GM23248 (cell line): ENCODE results near the gene BRINP3. TPM values are rescaled to one million over a fixed set of nuclear protein-coding genes. Genes with fewer than 3 reads are reported as not detected.

ENCODE experiments used
- DNase-seq: peaks from one replicate; pipeline ENCODE4 v3.0.0-alpha.2; 2015
- H2AFZ ChIP-seq: fragments of 200-600 bp; sonication (generic); 2 replicates; pipeline ENCODE4 v1.6.1; 2016; ENCODE audit warnings: antibody characterized with exemption
- H3F3A ChIP-seq: fragments of 200-600 bp; sonication (generic); 2 replicates; pipeline ENCODE4 v1.6.1; 2016; ENCODE audit warnings: mild to moderate bottlenecking, antibody characterized with exemption, mixed run types; ENCODE audit not compliant: insufficient read depth
- H3K27ac ChIP-seq: fragments of 200-600 bp; sonication (generic); 2 replicates; pipeline ENCODE4 v1.5.1; 2016; ENCODE audit warnings: mild to moderate bottlenecking
- H3K27me3 ChIP-seq: fragments of 200-600 bp; sonication (generic); replicated peaks from 2 replicates; pipeline ENCODE4 v1.6.1; 2016; ENCODE audit warnings: mild to moderate bottlenecking; ENCODE audit not compliant: insufficient read depth
- H3K36me3 ChIP-seq: fragments of 200-600 bp; sonication (generic); 2 replicates; pipeline ENCODE4 v1.6.1; 2016; ENCODE audit warnings: low read depth, mild to moderate bottlenecking
- H3K4me1 ChIP-seq: fragments of 200-600 bp; sonication (generic); 2 replicates; pipeline ENCODE4 v1.6.1; 2016; ENCODE audit warnings: mild to moderate bottlenecking; ENCODE audit not compliant: insufficient read depth
- H3K4me2 ChIP-seq: fragments of 200-600 bp; sonication (generic); one replicate; pipeline ENCODE4 v1.6.1; 2016; ENCODE audit warnings: mild to moderate bottlenecking; ENCODE audit not compliant: unreplicated experiment
- H3K4me3 ChIP-seq: fragments of 200-600 bp; sonication (generic); 2 replicates; pipeline ENCODE4 v1.5.1; 2016; ENCODE audit warnings: mild to moderate bottlenecking
- H3K79me2 ChIP-seq: fragments of 200-600 bp; sonication (generic); 2 replicates; pipeline ENCODE4 v1.6.1; 2016; ENCODE audit warnings: mild to moderate bottlenecking; ENCODE audit not compliant: insufficient read depth
- H3K9ac ChIP-seq: fragments of 200-600 bp; sonication (generic); 2 replicates; pipeline ENCODE4 v1.6.1; 2016; ENCODE audit warnings: mild to moderate bottlenecking
- H3K9me2 ChIP-seq: fragments of 200-600 bp; sonication (generic); 2 replicates; pipeline ENCODE4 v1.6.1; 2016; ENCODE audit warnings: mixed run types, mild to moderate bottlenecking, moderate library complexity; ENCODE audit not compliant: insufficient read depth
- H3K9me3 ChIP-seq: fragments of 200-600 bp; sonication (generic); one replicate; pipeline ENCODE4 v1.6.1; 2017; ENCODE audit warnings: low read depth
- H4K20me1 ChIP-seq: fragments of 200-600 bp; sonication (generic); 2 replicates; pipeline ENCODE4 v1.6.0; 2016; ENCODE audit not compliant: insufficient read depth
- EZH2 ChIP-seq: fragments of 200-600 bp; sonication (generic); IDR thresholded peaks from 2 replicates; pipeline ENCODE4 v1.6.1; 2018; ENCODE audit warnings: antibody characterized with exemption, mild to moderate bottlenecking; ENCODE audit not compliant: insufficient read depth, poor library complexity, severe bottlenecking
- EZH2phosphoT487 ChIP-seq: fragments of 200-600 bp; sonication (generic); IDR thresholded peaks from 2 replicates; pipeline ENCODE4 v1.6.1; 2018; ENCODE audit warnings: antibody characterized with exemption, moderate library complexity, mild to moderate bottlenecking, low read depth; ENCODE audit not compliant: insufficient read depth
- WGBS, 2 experiments: methylation state at CpG; one replicate each; pipeline ENCODE4 v1.1.6; 2015 to 2017; ENCODE audit warnings: low lambda C conversion rate in 2 of 2, low coverage in 1 of 2; ENCODE audit errors: missing lambda C conversion rate in 2 of 2; 5-methylcytosine and 5-hydroxymethylcytosine counted together
- in situ Hi-C: fragments of 300-500 bp; cut with MboI; formaldehyde crosslinking; loops from 2 replicates; pipeline ENCODE4 v1.15.0; 2020
- polyA plus RNA-seq: library from polyadenylated mRNA; unstranded; fragments of >200 nt; fragmentation: Nextera tagmentation; extraction: Ambion mirVana; gene quantifications from 2 replicates; pipeline ENCODE4 v1.2.1, GENCODE V29; 2016
- total RNA-seq: library from RNA; depleted of rRNA; stranded (reverse); fragments of >200 nt; shearing (Covaris generic); gene quantifications from 2 replicates; pipeline ENCODE4 v1.2.3, GENCODE V29; 2014

BRINP3 gene
- total and polyA plus RNA-seq, 2 experiments from 2014 or later: not detected

DNA sequence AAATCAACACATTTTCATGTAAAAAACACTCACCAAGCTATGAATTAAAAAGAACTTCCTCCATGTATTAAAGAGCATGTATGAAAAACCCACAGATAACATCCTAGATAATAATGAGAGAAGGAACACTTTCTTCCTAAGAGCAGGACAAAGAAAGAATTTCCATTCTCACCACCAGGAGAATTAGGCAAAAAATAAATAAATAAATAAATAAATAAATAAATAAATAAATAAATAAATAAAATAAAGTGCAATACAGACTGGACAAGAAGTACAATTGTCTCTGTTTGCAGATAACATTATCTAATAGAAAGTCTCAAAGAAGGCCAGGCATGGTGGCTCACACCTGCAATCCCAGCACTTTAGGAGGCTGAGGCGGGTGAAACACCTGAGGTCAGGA lies 218.2 kb downstream of the BRINP3 start:
- Histone ChIP-seq H3K9me3 (no peaks in the 10 kb centered on the region), H3F3A (no peaks in the 10 kb centered on the region), H3K9me2 (no peaks in the 10 kb centered on the region), H3K36me3 (no peaks in the 10 kb centered on the region), H3K4me2 (no peak overlapping the region), H3K4me1 (no peaks in the 10 kb centered on the region), H4K20me1 (no peaks in the 10 kb centered on the region), H3K4me3 (no peak overlapping the region), H3K27ac (no peak overlapping the region), H3K9ac (no peak overlapping the region), H2AFZ (no peak overlapping the region), H3K27me3 (no peaks in the 10 kb centered on the region), H3K79me2 (no peaks in the 10 kb centered on the region)
- DNase-seq: no peak
- in situ Hi-C loops: no loop called here
- TF ChIP-seq EZH2 (no peak), EZH2phosphoT487 (no peak)
- WGBS, 2 experiments: 32 to 34% methylated on average over 1 of the region's 1 CpG

- Histone ChIP-seq H3K4me2 (no peak overlapping the region), H3F3A (no peaks in the 10 kb centered on the region)
Observed at GRCh38 chr1:190258003-190258402, 219.7 kb downstream of the BRINP3 start.

DNA sequence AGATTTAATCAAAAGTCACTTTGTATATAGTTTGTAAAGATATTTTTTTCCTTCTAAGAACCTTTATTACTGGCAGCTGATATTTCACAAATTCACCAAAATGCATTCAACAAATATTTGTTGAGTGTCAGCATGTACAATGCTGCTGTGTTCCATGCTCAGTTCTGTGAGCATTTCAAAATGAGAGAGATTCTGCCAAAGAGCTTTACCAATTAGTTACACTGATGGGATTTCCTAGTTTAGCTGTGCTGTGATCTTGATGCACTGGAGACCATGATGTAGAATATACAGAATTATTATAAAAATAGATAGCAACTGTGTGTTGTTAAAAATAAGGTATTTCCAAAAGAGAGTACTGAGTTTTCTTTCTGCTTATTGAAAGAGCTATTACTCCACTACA lies 225.6 kb downstream of the BRINP3 start:
- TF ChIP-seq EZH2phosphoT487 (no peak), EZH2 (no peak)
- Histone ChIP-seq H3K27me3 (no peaks in the 10 kb centered on the region), H4K20me1 (no peaks in the 10 kb centered on the region), H3K36me3 (no peaks in the 10 kb centered on the region), H3K9ac (no peak overlapping the region), H3K4me3 (no peak overlapping the region), H3K27ac (no peak overlapping the region), H3F3A (no peaks in the 10 kb centered on the region), H3K9me2 (no peaks in the 10 kb centered on the region), H3K4me2 (no peak overlapping the region), H2AFZ (no peak overlapping the region), H3K9me3 (no peaks in the 10 kb centered on the region), H3K79me2 (no peaks in the 10 kb centered on the region), H3K4me1 (no peaks in the 10 kb centered on the region)
- no peak for DNase-seq
- in situ Hi-C loops: no loop called here

More at GRCh38 chr1:190258003-190258402, 219.7 kb downstream of the BRINP3 start:
- no peaks in the 10 kb centered on the region for H3K9me2 ChIP-seq
- no peak overlapping the region for H3K4me3 ChIP-seq
- H3K4me1 ChIP-seq: no peaks in the 10 kb centered on the region
- H3K36me3 ChIP-seq: no peaks in the 10 kb centered on the region
- in situ Hi-C loops: no loop called here
- no peak overlapping the region for H3K9ac ChIP-seq
- TF ChIP-seq EZH2 (no peak), EZH2phosphoT487 (no peak)
- H4K20me1 ChIP-seq: no peaks in the 10 kb centered on the region
- DNase-seq: no peak
- WGBS, 2 experiments: 14 to 15% methylated on average over 6 of the region's 6 CpGs
- H3K27ac ChIP-seq: no peak overlapping the region
- no peaks in the 10 kb centered on the region for H3K27me3 ChIP-seq
- H3K79me2 ChIP-seq: no peaks in the 10 kb centered on the region
- no peaks in the 10 kb centered on the region for H3K9me3 ChIP-seq
- no peak overlapping the region for H2AFZ ChIP-seq

- H3K79me2 ChIP-seq: no peaks in the 10 kb centered on the region
- no peaks in the 10 kb centered on the region for H3K9me3 ChIP-seq
- H3K4me2 ChIP-seq: no peak overlapping the region
- no peaks in the 10 kb centered on the region for H3K9me2 ChIP-seq
- WGBS, 2 experiments: 55 to 60% methylated on average over 2 of the region's 2 CpGs
- H3K36me3 ChIP-seq: no peaks in the 10 kb centered on the region
- no peaks in the 10 kb centered on the region for H3K4me1 ChIP-seq
- no peaks in the 10 kb centered on the region for H4K20me1 ChIP-seq
- no peak overlapping the region for H3K9ac ChIP-seq
- H3F3A ChIP-seq: no peaks in the 10 kb centered on the region
- TF ChIP-seq EZH2phosphoT487: no peak
- no peak for TF ChIP-seq EZH2
- no peak overlapping the region for H2AFZ ChIP-seq
- DNase-seq: no peak
- H3K27me3 ChIP-seq: no peaks in the 10 kb centered on the region
- in situ Hi-C loops: no loop called here
- no peak overlapping the region for H3K27ac ChIP-seq
- no peak overlapping the region for H3K4me3 ChIP-seq
Observed at GRCh38 chr1:190250368-190250767, 227.3 kb downstream of the BRINP3 start.

- Histone ChIP-seq H3K9ac (no peak overlapping the region), H3K27ac (no peak overlapping the region), H3K9me2 (no peaks in the 10 kb centered on the region), H2AFZ (no peak overlapping the region), H3K4me2 (no peak overlapping the region), H3K9me3 (no peaks in the 10 kb centered on the region), H3K4me1 (no peaks in the 10 kb centered on the region), H3K4me3 (no peak overlapping the region), H3K36me3 (no peaks in the 10 kb centered on the region), H4K20me1 (no peaks in the 10 kb centered on the region), H3F3A (no peaks in the 10 kb centered on the region), H3K27me3 (no peaks in the 10 kb centered on the region), H3K79me2 (no peaks in the 10 kb centered on the region)
- 2 to 3% methylated on average over 4 of the region's 4 CpGs for WGBS, 2 experiments
- no peak for DNase-seq
- TF ChIP-seq EZH2phosphoT487 (no peak), EZH2 (no peak)
- in situ Hi-C loops: no loop called here
Observed at GRCh38 chr1:190244406-190244805, 233.3 kb downstream of the BRINP3 start.
